Measurements from ENCODE around the gene FGFR3. TPM values are rescaled to one million over a fixed set of nuclear protein-coding genes. Genes with fewer than 3 reads are reported as not detected.

The FGFR3 gene
- total RNA-seq, 2 experiments from 2014 or later: not detected

DNA sequence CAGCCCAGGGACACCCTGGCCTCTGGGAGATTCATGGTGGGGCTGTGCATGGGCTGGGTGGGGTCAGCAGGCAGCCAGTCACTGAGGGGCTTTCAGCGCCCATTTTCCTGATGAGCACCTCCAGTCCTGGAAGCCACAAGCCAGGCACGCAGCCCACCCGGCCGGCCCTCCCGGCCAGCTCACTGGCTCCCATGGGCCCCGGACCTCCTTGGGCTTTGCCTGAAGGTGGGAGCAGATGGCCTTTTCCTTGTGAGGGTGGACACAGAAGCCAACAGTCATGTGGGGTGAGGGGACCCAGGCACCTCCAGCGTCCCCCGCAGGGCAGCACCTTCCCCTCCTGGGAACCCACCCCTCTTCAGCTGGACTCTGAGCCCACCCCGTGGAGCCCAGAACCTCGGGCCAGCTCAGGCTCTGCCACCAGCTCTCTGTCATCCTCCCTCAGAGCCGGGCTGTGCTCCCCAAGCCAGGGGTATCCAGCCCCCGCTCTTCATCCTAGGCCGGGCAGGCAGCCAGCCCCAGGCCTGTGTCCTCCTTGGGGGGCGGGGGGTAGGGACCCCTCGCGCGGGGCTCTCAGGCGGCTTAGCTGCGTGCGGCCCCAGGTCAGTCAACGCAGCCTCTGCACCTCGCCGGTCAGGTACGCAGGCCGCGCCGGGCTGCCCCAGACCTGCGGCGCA, 798 bp upstream of the FGFR3 start:
- H2AFZ ChIP-seq (ENCODE audit: low read length): no peak overlapping the region
- H3K4me3 ChIP-seq (ENCODE audit: low read depth, low read length, poor library complexity, severe bottlenecking): no peak overlapping the region
- no TSS peak for BruUV-seq (replicated peaks)
- CTCF ChIA-PET (ENCODE audit: unreplicated experiment): no interaction called here
- no peak for TF ChIP-seq EZH2phosphoT487 (IDR thresholded peaks at IDR 0.05; ENCODE audit: borderline replicate concordance, low read depth, low read length)
- TF ChIP-seq, protein P1, sequence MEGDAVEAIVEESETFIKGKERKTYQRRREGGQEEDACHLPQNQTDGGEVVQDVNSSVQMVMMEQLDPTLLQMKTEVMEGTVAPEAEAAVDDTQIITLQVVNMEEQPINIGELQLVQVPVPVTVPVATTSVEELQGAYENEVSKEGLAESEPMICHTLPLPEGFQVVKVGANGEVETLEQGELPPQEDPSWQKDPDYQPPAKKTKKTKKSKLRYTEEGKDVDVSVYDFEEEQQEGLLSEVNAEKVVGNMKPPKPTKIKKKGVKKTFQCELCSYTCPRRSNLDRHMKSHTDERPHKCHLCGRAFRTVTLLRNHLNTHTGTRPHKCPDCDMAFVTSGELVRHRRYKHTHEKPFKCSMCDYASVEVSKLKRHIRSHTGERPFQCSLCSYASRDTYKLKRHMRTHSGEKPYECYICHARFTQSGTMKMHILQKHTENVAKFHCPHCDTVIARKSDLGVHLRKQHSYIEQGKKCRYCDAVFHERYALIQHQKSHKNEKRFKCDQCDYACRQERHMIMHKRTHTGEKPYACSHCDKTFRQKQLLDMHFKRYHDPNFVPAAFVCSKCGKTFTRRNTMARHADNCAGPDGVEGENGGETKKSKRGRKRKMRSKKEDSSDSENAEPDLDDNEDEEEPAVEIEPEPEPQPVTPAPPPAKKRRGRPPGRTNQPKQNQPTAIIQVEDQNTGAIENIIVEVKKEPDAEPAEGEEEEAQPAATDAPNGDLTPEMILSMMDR (conservative IDR thresholded peaks at IDR 0.05; ENCODE audit: low read length): no peak
- no peak overlapping the region for H3K4me2 ChIP-seq (ENCODE audit: low read length)
- no peaks in the 10 kb centered on the region for H4K20me1 ChIP-seq (ENCODE audit: insufficient read depth, low read length)
- no peak overlapping the region for H3K27ac ChIP-seq (ENCODE audit: low read depth, low read length, poor library complexity, severe bottlenecking)
- no peaks in the 10 kb centered on the region for H3K9me2 ChIP-seq (ENCODE audit: insufficient read depth, low read length)
- H3K79me2 ChIP-seq (ENCODE audit: insufficient read depth, low read depth, low read length): no peaks in the 10 kb centered on the region
- H3K36me3 ChIP-seq (ENCODE audit: insufficient read depth, low read length): no peaks in the 10 kb centered on the region
- intact Hi-C loops (cut with micrococcal nuclease; ENCODE audit: unreplicated experiment): no loop called here
- no peaks in the 10 kb centered on the region for H3K4me1 ChIP-seq (ENCODE audit: insufficient read depth, low read length, poor library complexity, severe bottlenecking)
- H3K9me3 ChIP-seq (ENCODE audit: low read length): no peaks in the 10 kb centered on the region
- POLR2A ChIA-PET: no interaction called here
- no peak for DNase-seq (ENCODE audit: low spot score)

DNA sequence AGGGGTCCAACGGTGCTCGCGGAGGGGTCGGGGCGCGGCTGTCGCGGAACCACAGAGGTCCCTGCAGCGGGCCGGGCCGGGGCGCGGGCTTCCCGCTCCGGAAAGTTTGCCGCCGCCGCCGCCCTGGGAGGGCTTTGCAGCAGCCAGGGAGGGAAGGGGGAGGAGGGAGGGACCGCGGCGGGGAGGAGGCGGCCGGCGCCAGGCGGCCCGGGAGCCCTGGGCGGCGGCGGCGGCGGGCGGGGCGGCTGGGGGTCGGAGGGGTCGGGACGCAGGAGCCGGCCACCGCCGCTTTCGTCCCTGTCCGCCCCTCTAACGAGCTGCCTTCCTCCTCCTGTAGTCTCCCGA, 375 bp downstream of the FGFR3 start:
- H3K4me2 ChIP-seq (ENCODE audit: low read length): no peak overlapping the region
- intact Hi-C loops (cut with micrococcal nuclease; ENCODE audit: unreplicated experiment): no loop called here
- ChIA-PET CTCF (ENCODE audit: unreplicated experiment) (no interaction called here), POLR2A (no interaction called here)
- H3K4me1 ChIP-seq (ENCODE audit: insufficient read depth, low read length, poor library complexity, severe bottlenecking): no peaks in the 10 kb centered on the region
- BruUV-seq (replicated peaks): no TSS peak
- H3K9me3 ChIP-seq (ENCODE audit: low read length): no peaks in the 10 kb centered on the region
- no peak for DNase-seq (ENCODE audit: low spot score)
- no peak overlapping the region for H3K4me3 ChIP-seq (ENCODE audit: low read depth, low read length, poor library complexity, severe bottlenecking)
- no peak overlapping the region for H2AFZ ChIP-seq (ENCODE audit: low read length)
- H3K9me2 ChIP-seq (ENCODE audit: insufficient read depth, low read length): no peaks in the 10 kb centered on the region
- H3K27ac ChIP-seq (ENCODE audit: low read depth, low read length, poor library complexity, severe bottlenecking): no peak overlapping the region
- no peak for TF ChIP-seq EZH2phosphoT487 (IDR thresholded peaks at IDR 0.05; ENCODE audit: borderline replicate concordance, low read depth, low read length)
- TF ChIP-seq, protein P1 (conservative IDR thresholded peaks at IDR 0.05; ENCODE audit: low read length): no peak
- H3K36me3 ChIP-seq (ENCODE audit: insufficient read depth, low read length): no peaks in the 10 kb centered on the region
- H4K20me1 ChIP-seq (ENCODE audit: insufficient read depth, low read length): no peaks in the 10 kb centered on the region
- no peaks in the 10 kb centered on the region for H3K79me2 ChIP-seq (ENCODE audit: insufficient read depth, low read depth, low read length)

GRCh38 chr4:1793940-1794808, 1.1 kb downstream of the FGFR3 start:
- ChIA-PET CTCF (ENCODE audit: unreplicated experiment) (no interaction called here), POLR2A (no interaction called here)
- DNase-seq (ENCODE audit: low spot score): no peak
- H3K4me3 ChIP-seq (ENCODE audit: low read depth, low read length, poor library complexity, severe bottlenecking): no peak overlapping the region
- no peak overlapping the region for H3K27ac ChIP-seq (ENCODE audit: low read depth, low read length, poor library complexity, severe bottlenecking)
- BruUV-seq (replicated peaks): no TSS peak
- no peaks in the 10 kb centered on the region for H3K79me2 ChIP-seq (ENCODE audit: insufficient read depth, low read depth, low read length)
- H3K36me3 ChIP-seq (ENCODE audit: insufficient read depth, low read length): no peaks in the 10 kb centered on the region
- no peak overlapping the region for H2AFZ ChIP-seq (ENCODE audit: low read length)
- no peaks in the 10 kb centered on the region for H3K4me1 ChIP-seq (ENCODE audit: insufficient read depth, low read length, poor library complexity, severe bottlenecking)
- no peaks in the 10 kb centered on the region for H4K20me1 ChIP-seq (ENCODE audit: insufficient read depth, low read length)
- no peak for TF ChIP-seq EZH2phosphoT487 (IDR thresholded peaks at IDR 0.05; ENCODE audit: borderline replicate concordance, low read depth, low read length)
- TF ChIP-seq, protein P1 (conservative IDR thresholded peaks at IDR 0.05; ENCODE audit: low read length): no peak
- intact Hi-C loops (cut with micrococcal nuclease; ENCODE audit: unreplicated experiment): no loop called here
- H3K4me2 ChIP-seq (ENCODE audit: low read length): no peak overlapping the region
- no peaks in the 10 kb centered on the region for H3K9me2 ChIP-seq (ENCODE audit: insufficient read depth, low read length)
- no peaks in the 10 kb centered on the region for H3K9me3 ChIP-seq (ENCODE audit: low read length)

Data from OCI-LY7 (cell line).